GM19025 (cell line): ENCODE results near the gene USP21.

Experiments used
- ATAC-seq: cut with Tn5 transposase; IDR thresholded peaks from one replicate; pipeline ENCODE4 v1.9.1; 2021; ENCODE audit warnings: mild to moderate bottlenecking, low read depth, moderate library complexity; ENCODE audit not compliant: unreplicated experiment

USP21 gene

GRCh38 chr1:161132410-161133219 is 26.7 kb upstream of the USP21 start, which contains the start of gene DEDD:
DEDD (minus strand) TSS chr1:161132667; CDS start chr1:161124462, 8,205 bp downstream.
- peak; percentile 97 for ATAC-seq

DNA sequence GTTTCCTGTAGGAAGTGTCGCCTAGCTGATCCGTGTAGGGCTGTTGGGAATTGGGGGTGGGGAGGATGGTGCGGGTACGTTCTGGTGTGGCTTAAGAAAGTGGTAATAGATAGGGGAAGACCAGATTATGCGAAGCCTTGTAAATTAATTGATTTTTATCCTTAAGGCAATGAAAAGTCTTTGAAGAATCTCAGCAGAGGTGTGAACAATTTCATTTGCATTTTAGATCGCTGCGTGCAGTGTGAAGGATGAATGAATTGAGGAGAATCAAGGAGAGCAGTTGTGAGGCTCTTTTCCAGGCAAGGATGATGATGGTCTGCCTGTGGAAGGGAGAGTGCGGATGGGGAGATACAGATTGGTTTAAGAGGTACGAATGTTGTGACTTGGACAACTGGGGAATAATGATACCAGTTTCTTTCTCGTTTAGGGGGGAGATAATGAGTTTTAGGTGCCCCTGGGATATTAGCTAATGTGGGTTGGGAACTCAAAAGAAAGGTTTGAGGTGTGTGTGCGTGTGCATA is 26.0 kb upstream of the USP21 start:
- no peak for ATAC-seq

GRCh38 chr1:161137881-161138280 is 21.4 kb upstream of the USP21 start:
- no peak for ATAC-seq

GRCh38 chr1:161138431-161138830 is 20.9 kb upstream of the USP21 start:
- ATAC-seq: no peak

GRCh38 chr1:161139766-161140165 is 19.5 kb upstream of the USP21 start:
- no peak for ATAC-seq

DNA sequence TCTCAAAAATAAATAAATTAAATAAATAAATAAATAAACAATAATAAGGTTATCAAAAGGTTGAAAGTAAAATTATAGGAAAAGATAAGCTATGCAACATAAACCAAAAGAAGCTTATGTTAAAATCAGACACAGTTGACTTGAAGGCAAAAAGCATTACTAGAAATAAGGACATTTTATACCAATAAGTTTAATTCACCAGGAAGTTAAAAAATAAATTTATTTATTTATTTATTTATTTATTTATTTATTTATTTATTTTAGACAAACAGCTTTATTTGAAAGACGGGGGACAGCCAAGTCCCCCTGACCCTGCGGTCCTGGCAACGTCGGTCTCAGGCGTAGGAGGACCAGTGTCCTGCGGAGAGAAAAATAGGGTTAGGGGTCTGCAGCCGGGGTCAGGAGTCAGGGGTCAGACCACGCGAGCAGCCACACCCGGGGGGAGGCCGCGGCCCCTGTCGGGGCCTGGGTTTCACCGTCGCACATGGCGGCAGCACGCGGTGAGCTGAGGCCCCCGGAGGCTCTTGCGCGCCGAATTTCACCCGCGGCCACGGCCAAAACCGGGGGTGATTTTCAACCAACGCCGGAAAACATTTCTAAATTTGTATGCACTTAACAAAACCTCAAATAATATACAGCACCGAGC is 18.4 kb upstream of the USP21 start:
- no peak for ATAC-seq

DNA sequence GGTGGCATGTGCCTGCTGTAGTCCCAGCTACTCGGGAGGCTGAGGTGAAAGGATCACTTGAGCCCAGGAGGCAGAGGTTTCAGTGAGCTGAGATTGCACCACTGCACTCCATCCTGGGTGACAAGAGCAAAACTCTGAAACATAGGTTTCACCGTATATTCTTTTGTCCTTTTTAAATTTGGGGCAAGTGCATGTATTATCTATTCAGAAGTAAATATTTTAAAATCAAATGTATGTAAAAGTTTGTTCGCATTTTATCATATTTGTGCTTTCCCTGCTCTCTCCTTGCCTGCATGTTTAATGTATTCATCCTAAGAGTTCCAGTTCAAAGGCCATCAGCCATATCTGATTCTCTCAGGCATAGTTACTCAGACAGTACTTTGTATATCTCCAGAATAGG is 13.5 kb upstream of the USP21 start:
- no peak for ATAC-seq

- no peak for ATAC-seq
Observed at GRCh38 chr1:161153176-161153575, 6.1 kb upstream of the USP21 start.

DNA sequence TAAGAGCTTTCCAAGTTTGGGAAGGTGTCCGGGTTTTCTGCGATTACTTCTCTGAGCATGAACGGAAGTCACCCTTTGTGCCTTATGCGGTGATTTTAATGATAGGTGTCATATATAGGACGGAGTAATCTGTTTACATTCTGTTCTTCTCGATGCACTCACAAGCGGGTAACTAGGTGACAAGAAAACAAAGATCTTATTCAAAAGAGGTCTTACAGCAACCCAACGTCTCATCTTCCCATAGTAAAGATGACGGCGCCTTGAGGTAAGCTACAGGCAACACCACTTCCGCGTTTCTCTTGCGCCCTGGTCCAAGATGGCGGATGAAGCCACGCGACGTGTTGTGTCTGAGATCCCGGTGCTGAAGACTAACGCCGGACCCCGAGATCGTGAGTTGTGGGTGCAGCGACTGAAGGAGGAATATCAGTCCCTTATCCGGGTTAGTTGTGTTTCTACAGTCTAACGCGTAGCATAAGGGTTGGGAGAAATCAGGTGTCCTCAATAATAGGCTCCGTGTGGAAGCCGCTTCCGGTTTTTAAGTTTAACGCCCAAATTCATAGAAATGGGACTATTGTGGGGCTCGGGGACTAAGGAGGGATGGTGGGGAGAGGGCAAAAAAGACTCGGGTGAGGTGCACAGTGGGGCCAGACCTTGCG is 5.5 kb upstream of the USP21 start, which contains the start of gene UFC1:
Gene UFC1 (plus strand): TSS at position 297 of the 656 bp plus-strand sequence. CDS start 20 bp downstream, at position 317.
- peak; percentile 82 for ATAC-seq

GRCh38 chr1:161157867-161158266 is 1.4 kb upstream of the USP21 start:
- ATAC-seq: no peak

DNA sequence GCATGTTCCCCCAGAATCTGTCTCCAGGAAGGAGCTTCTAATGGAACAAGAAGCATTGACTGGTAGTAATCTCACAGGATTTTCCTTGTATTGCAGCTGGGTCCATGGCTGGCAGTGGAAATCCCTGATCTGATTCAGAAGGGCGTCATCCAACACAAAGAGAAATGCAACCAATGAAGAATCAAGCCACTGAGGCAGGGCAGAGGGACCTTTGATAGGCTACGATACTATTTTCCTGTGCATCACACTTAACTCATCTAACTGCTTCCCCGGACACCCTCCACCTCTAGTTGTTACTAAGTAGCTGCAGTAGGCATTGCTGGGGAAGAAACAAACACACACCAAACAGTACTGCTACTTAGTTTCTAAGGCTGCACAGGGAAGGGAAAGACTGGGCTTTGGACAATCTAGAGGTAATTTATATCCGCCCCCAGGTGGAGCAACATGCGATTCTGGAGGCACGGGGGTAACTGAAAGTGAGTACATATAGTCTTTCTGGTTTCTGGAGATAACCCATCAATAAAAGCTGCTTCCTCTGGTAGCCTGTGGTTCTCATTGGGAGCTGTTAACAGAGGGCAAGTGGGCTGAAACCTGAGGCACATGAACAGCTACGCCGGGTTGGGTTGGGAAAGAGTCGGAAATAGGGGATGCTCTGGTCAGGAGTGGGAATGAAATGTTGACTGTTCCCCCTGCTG is 837 bp upstream of the USP21 start:
- no peak for ATAC-seq

- no peak for ATAC-seq
Observed at GRCh38 chr1:161159913-161160243, 578 bp downstream of the USP21 start.

DNA sequence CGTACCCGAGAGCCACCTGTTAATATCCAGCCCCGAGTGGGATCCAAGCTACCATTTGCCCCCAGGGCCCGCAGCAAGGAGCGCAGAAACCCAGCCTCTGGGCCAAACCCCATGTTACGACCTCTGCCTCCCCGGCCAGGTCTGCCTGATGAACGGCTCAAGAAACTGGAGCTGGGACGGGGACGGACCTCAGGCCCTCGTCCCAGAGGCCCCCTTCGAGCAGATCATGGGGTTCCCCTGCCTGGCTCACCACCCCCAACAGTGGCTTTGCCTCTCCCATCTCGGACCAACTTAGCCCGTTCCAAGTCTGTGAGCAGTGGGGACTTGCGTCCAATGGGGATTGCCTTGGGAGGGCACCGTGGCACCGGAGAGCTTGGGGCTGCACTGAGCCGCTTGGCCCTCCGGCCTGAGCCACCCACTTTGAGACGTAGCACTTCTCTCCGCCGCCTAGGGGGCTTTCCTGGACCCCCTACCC is 1.4 kb downstream of the USP21 start:
- no peak for ATAC-seq

DNA sequence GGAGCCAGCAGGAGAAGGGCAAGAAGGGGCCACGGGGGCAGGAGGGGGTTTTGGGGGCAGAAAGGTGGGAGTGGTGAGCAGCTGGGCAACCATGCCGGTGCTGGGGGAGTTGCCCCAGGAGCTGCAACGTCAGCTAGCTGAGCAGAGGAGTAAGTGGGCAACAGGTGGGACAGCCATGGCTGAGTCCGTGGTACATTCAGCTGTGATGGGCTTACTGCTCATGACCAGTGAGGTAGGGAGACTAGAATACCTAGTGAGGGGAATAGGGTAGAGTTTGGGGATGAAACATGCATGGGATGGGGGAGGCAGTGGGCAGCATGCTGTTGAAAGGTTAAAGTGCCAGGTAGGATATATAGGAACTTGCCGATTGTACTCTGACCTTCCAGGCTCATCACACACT is 2.4 kb downstream of the USP21 start:
- no peak for ATAC-seq

DNA sequence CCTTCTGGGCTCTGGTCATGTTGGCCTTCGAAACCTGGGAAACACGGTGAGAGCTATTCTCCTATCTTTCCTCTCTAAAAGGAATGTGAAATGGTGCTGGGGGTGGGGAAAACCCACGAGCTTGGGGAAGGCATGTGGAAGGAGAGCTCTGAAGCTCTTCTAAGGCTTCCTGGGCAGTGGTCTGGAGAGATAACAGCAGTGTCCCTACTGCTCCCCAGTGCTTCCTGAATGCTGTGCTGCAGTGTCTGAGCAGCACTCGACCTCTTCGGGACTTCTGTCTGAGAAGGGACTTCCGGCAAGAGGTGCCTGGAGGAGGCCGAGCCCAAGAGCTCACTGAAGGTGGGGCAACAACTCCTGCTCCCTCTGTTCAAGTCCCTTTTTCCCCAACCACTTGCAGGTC is 2.8 kb downstream of the USP21 start:
- no peak for ATAC-seq

DNA sequence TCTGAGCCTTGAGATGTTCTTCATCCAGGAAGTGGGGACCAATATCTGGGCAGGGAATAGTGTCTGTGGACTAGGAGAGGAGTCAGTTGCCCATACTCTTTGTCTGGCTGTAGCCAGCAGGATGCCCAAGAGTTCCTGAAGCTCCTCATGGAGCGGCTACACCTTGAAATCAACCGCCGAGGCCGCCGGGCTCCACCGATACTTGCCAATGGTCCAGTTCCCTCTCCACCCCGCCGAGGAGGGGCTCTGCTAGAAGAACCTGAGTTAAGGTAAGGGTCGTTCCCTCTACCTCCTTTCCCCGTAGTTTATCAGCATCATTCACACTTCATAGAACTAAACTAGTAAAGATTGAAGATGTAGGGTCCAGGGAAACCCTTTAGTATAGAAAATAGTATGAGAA is 3.5 kb downstream of the USP21 start:
- ATAC-seq: no peak

DNA sequence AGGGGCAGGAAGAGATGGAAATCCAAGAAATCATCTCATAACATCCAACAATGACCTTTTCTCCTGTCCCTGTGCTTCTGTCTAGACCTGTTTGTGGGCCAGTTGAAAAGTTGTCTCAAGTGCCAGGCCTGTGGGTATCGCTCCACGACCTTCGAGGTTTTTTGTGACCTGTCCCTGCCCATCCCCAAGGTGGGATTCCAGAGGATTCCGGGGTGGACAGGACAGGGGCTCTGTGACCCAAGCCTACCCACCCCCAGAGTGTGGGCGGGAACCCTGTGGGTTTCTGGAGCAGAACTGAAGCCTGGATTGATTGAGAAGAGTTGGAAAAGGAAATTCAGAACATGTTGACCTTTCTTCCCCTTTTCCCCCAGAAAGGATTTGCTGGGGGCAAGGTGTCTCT is 4.5 kb downstream of the USP21 start:
- ATAC-seq: no peak

GRCh38 chr1:161164901-161165610 is 5.8 kb downstream of the USP21 start:
- no peak for ATAC-seq

- peak; percentile 93 for ATAC-seq
Observed at GRCh38 chr1:161165742-161166668, 6.7 kb downstream of the USP21 start, which contains the start of gene PPOX. PPOX (plus strand) TSS chr1:161166426; CDS start chr1:161166848, 422 bp downstream.
